ENCODE results near the gene RND2. TPM values are rescaled to one million over a fixed set of nuclear protein-coding genes. Genes with fewer than 3 reads are reported as not detected.

The RND2 gene
- total and polyA plus RNA-seq, 9 of the 15 experiments (the other 6 are each of a cell fraction or from before 2014, with no cell fraction given) = 0.15 to 1.9 (median 0.98) TPM

- Histone ChIP-seq H3K4me3 (no peak overlapping the region), H3K9me3 (replicated peaks; ENCODE audit: control insufficient read depth, insufficient read depth, low read depth, low read length) (no peaks in the 10 kb centered on the region), H3K27ac (ENCODE audit: extremely low read depth, low read depth, low read length) (no peak overlapping the region), H4K20me1 (replicated peaks; ENCODE audit: control insufficient read depth, insufficient read depth, low read length) (no peaks in the 10 kb centered on the region), H3K36me3 (ENCODE audit: control insufficient read depth, insufficient read depth, low read length) (no peaks in the 10 kb centered on the region), H3K4me2 (ENCODE audit: insufficient read depth, low read length) (no peak overlapping the region), H3K9ac (ENCODE audit: insufficient read depth in 1 of 2, low read depth in 2 of 2, low read length in 2 of 2) (peak overlapping the region in 1 of 2 experiments; percentile 40; a peak in 1 of 4 replicates), H3K4me1 (replicated peaks in 1 of 2; ENCODE audit: control insufficient read depth in 2 of 2, insufficient read depth in 2 of 2, low read length in 2 of 2) (peaks cover 5 to 56% of the 10 kb centered on the region in 2 experiments), H3K79me2 (ENCODE audit: control insufficient read depth, insufficient read depth, low read length) (peaks cover 12% of the 10 kb centered on the region; the same call in 2 of the 3 replicates), H2AFZ (ENCODE audit: low read depth, low read length) (no peak overlapping the region), H3K27me3 (ENCODE audit: control insufficient read depth in 2 of 2, insufficient read depth in 2 of 2, low read length in 2 of 2) (no peaks in the 10 kb centered on the region), H3K9me1 (ENCODE audit: control insufficient read depth, insufficient read depth, low read length) (no peaks in the 10 kb centered on the region)
- CTCF ChIA-PET (ENCODE audit: low intra/inter-chr PET ratio) = no interaction called here
- ATAC-seq = no peak
- DNase-seq (ENCODE audit: extremely low read depth in 1 of 4, low spot score in 3 of 4) = peak in 1 of 4 experiments; percentile 43
- intact Hi-C loops (cut with micrococcal nuclease) (loop anchor here (2.0 kb wide), 1 partner anchor 99 kb away; the partner anchor contains the start of gene BRCA1), in situ Hi-C loops (cut with MboI) (no loop called here)
- no TSS peak for BruUV-seq (replicated peaks)
- POLR2A ChIA-PET = interaction anchor here (1.0 kb wide), 1 partner anchor 63 kb away, joined by 3 read pairs; no protein-coding TSS in a partner anchor
- TF ChIP-seq E2F3 (CRISPR knock-in tag; IDR thresholded peaks at IDR 0.05) = no peak
- 0 out of 2 replicates have a peak, but pooled peaks have one; percentile 12 for TF ChIP-seq JUND (IDR thresholded peaks at IDR 0.05; ENCODE audit: borderline replicate concordance, low read depth, low read length)
- no peak for TF ChIP-seq JUND (tag; IDR thresholded peaks at IDR 0.05; ENCODE audit: borderline replicate concordance, low read depth, low read length)
- 0 out of 2 replicates have a peak, but pooled peaks have one; percentile 59 for TF ChIP-seq MYNN (IDR thresholded peaks at IDR 0.05)
- TF ChIP-seq MYNN (CRISPR knock-in tag; IDR thresholded peaks at IDR 0.05) = no peak
- 48% methylated on average over 14 of the region's 16 CpGs for WGBS (ENCODE audit: insufficient coverage, low coverage, missing lambda C conversion rate)
- no peak for FAIRE-seq
These were observed 921 bp downstream of the RND2 start for GRCh38 chr17:43025766-43026537.

Data from K562 (cell line).